ENCODE results near the gene UFL1. TPM values are rescaled to one million over a fixed set of nuclear protein-coding genes. Genes with fewer than 3 reads are reported as not detected.

Gene UFL1
- total RNA-seq, 1 experiment from 2014 or later, result 27.0 TPM

DNA sequence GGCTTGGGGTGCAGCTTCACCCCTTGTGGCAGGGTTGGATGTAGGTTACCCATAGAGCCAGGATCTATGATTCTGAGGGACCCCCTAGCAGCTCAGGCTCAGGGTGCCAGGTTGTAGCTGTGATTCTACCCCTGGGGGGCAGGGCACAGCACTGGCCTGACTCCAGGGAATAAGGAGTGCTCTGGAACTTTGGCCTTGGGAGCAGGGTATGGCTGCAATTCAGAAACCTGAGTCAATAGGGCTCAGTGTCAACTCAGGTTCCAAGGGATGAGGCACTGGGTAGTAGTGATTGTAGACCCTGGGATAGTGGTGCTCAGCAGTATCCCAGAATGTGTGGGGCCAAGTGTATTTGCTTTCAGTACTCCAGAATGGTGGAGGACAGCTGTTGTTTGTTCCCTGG lies 49.9 kb downstream of the UFL1 start:
- DNase-seq (ENCODE audit: low read depth), result no peak

DNA sequence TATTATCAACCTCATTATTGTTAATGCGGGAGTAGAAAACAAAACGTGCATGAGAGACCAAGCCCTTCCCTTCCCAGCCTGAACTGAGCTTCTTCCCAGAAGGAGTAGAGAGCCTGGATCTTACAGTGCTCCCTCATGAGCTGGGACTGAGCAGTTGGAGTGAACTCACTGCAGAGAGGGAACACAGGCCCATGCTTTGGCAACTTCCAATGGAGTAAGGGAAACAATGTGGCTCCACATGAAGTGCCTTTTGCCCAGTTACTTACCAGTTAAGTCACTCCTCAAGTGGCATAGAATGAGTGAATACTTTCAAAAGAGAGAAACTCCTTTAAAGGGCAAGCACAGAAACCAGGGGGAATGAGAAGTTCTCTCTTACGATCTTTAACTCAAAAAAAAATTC lies 53.8 kb downstream of the UFL1 start:
- no peak for DNase-seq (ENCODE audit: low read depth)

DNA sequence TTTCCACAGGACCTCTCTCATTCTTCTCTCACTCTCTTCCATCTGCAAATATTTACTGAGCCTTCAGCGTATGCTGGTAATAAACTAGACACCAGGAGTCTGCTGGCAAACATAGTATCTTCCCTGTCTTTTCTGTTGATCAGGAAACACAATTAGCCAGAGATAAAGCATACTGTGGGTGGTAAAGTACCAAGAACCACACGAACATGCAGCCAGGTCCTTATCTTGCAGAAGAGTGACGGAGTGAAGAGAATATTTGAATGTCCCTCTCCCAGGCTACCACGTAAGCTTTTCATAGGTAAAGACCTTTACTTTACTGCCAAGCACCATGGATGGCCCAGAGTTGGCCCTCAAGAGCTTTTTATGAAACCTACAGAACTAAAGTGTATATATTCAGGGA lies 54.6 kb downstream of the UFL1 start:
- DNase-seq (ENCODE audit: low read depth), result no peak

DNA sequence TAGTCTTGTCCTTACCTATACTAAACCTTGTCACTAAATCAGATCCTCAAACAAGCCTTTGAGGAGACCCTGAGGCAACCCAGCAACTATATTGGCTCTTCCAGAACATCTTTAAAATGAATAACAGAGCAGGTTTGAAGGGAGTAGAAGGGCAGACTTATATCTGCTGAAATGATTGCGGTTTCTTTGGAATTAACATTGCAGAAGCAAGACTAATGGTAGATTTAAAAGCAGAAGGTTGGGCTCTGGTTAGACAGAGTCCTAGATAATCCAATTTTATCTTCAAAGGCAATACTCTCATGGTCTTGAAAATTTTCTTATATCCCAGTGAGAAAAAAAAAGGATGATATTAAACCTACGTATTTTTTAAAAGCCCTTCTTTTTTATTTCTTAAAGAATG lies 60.4 kb downstream of the UFL1 start:
- no peak for DNase-seq (ENCODE audit: low read depth)

DNA sequence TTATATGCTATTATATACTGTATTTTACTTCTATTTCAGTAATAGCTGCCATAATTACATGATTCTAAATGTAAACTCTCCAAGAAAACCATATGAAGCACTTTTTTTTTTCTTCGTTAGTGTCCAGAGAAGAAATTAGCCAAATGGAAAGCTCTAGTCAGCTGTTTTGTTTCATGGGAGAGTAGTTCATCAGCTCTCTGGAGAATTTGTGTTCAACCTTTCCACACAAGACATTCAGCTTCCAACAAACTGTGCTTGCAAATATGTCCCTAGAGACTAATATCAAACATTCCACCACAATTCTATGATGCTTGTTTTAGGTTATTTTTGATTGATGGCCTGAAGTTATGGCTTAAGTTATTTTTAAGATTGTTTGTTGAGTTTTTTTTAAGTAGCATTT lies 60.8 kb downstream of the UFL1 start:
- no peak for DNase-seq (ENCODE audit: low read depth)

DNA sequence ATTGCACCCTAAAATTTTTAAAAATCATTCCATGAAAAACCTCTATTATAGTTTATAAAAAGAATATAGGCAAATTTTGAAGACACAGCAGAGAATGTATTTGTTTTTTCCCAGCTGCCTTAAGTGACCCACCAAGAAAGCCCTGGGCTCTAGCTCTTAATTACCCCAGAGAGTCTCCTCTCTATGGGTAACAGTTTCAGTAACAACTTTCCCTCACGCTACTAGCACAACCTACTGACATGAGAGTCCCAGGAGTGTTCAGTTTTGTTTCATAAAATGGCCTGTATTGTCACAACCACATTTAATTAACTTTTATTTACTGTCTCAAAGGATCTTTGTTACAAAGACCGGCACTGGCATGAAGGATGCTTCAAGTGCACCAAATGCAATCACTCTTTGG lies 82.8 kb downstream of the UFL1 start:
- no peak for DNase-seq (ENCODE audit: low read depth)

Other genes starting within 250 kb of the UFL1 start
- gene FHL5, start 41.3 kb downstream of the UFL1 start, total RNA-seq (2014; rRNA removed; shearing (Covaris generic)), result not detected in 2 replicates

Data from RPMI7951 (cell line).